Loucy (cell line): Measurements from ENCODE around the gene ANKRD39.

Source experiments
- H2AFZ ChIP-seq: fragments of 200-600 bp; sonication (generic); 2 replicates; pipeline ENCODE4 v1.6.0; 2016; ENCODE audit warnings: antibody characterized with exemption, mild to moderate bottlenecking, low read length, moderate library complexity
- H3F3A ChIP-seq: fragments of 200-600 bp; 2 replicates; pipeline ENCODE4 v1.6.0; 2016; ENCODE audit warnings: antibody characterized with exemption, low read depth, mild to moderate bottlenecking
- H3K27me3 ChIP-seq: fragments of 200-600 bp; sonication (generic); 2 replicates; pipeline ENCODE4 v1.6.1; 2014; ENCODE audit warnings: low read length, mild to moderate bottlenecking; ENCODE audit not compliant: insufficient read depth, poor library complexity, severe bottlenecking
- H3K36me3 ChIP-seq: fragments of 200-600 bp; sonication (generic); 2 replicates; pipeline ENCODE4 v1.6.1; 2016; ENCODE audit warnings: low read length; ENCODE audit not compliant: insufficient read depth
- H3K4me1 ChIP-seq: fragments of 200-600 bp; sonication (generic); 2 replicates; pipeline ENCODE4 v1.5.1; 2014; ENCODE audit warnings: low read length, mild to moderate bottlenecking; ENCODE audit not compliant: insufficient read depth, poor library complexity, severe bottlenecking
- H3K4me2 ChIP-seq: fragments of 200-600 bp; sonication (generic); 2 replicates; pipeline ENCODE4 v1.6.0; 2014; ENCODE audit warnings: antibody characterized with exemption, low read length, low read depth, mild to moderate bottlenecking; ENCODE audit not compliant: poor library complexity, severe bottlenecking
- H3K4me3 ChIP-seq: fragments of 200-600 bp; sonication (generic); 2 replicates; pipeline ENCODE4 v1.5.1; 2014; ENCODE audit warnings: low read length, mild to moderate bottlenecking, mixed read lengths; ENCODE audit not compliant: poor library complexity, severe bottlenecking
- H3K79me2 ChIP-seq: fragments of 200-600 bp; sonication (generic); 2 replicates; pipeline ENCODE4 v1.6.1; 2014; ENCODE audit warnings: low read length; ENCODE audit not compliant: insufficient read depth
- H3K9ac ChIP-seq: fragments of 200-600 bp; sonication (generic); 2 replicates; pipeline ENCODE4 v1.6.0; 2014; ENCODE audit warnings: mild to moderate bottlenecking, low read depth, low read length, moderate library complexity; ENCODE audit not compliant: poor library complexity, severe bottlenecking
- H3K9me2 ChIP-seq: fragments of 200-600 bp; sonication (generic); replicated peaks from 2 replicates; pipeline ENCODE4 v1.6.1; 2016; ENCODE audit warnings: low read depth, low read length, mixed read lengths
- H3K9me3 ChIP-seq: fragments of 200-600 bp; sonication (generic); 2 replicates; pipeline ENCODE4 v1.6.1; 2014; ENCODE audit warnings: mild to moderate bottlenecking, antibody characterized with exemption, low read length, low read depth; ENCODE audit not compliant: insufficient read depth
- H4K20me1 ChIP-seq: fragments of 200-600 bp; sonication (generic); 2 replicates; pipeline ENCODE4 v1.6.0; 2014; ENCODE audit warnings: antibody characterized with exemption, low read length, mild to moderate bottlenecking; ENCODE audit not compliant: insufficient read depth, poor library complexity, severe bottlenecking
- EZH2phosphoT487 ChIP-seq: fragments of 200-600 bp; IDR thresholded peaks from 2 replicates; pipeline ENCODE4 v1.6.1; 2018; ENCODE audit warnings: antibody characterized with exemption, mild to moderate bottlenecking, moderate library complexity, borderline replicate concordance
- TF ChIP-seq, protein P1 (sequence below): fragments of 200-600 bp; sonication (generic); conservative IDR thresholded peaks from 2 replicates; pipeline ENCODE4 v1.5.1; 2014; ENCODE audit warnings: mild to moderate bottlenecking, antibody characterized with exemption, low read length

ANKRD39 gene

DNA sequence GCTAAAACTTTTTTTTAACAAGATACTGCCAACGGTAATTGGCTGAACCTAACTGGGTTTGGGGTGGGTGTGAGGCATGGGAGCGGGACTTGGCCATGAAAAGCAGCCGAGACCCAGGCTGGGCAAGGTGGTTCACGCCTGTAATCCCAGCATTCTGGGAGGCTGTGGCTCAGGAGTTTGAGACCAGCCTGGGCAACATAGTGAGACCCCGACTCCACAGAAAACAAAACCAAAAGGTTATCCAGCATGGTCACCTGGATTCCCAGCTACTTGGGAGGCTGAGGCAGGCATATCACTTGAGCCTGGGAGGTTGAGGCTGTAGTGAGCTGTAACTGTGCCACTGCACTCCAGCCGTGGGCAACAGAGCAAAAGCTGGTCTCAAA is 23.1 kb upstream of the ANKRD39 start:
- no peaks in the 10 kb centered on the region for H4K20me1 ChIP-seq
- H3K36me3 ChIP-seq = no peaks in the 10 kb centered on the region
- H3F3A ChIP-seq = no peaks in the 10 kb centered on the region
- H3K4me3 ChIP-seq = no peak overlapping the region
- H3K9ac ChIP-seq = no peak overlapping the region
- H3K9me2 ChIP-seq = no peaks in the 10 kb centered on the region
- H3K4me2 ChIP-seq = no peak overlapping the region
- H2AFZ ChIP-seq = no peak overlapping the region
- no peak for TF ChIP-seq EZH2phosphoT487
- TF ChIP-seq, protein P1, sequence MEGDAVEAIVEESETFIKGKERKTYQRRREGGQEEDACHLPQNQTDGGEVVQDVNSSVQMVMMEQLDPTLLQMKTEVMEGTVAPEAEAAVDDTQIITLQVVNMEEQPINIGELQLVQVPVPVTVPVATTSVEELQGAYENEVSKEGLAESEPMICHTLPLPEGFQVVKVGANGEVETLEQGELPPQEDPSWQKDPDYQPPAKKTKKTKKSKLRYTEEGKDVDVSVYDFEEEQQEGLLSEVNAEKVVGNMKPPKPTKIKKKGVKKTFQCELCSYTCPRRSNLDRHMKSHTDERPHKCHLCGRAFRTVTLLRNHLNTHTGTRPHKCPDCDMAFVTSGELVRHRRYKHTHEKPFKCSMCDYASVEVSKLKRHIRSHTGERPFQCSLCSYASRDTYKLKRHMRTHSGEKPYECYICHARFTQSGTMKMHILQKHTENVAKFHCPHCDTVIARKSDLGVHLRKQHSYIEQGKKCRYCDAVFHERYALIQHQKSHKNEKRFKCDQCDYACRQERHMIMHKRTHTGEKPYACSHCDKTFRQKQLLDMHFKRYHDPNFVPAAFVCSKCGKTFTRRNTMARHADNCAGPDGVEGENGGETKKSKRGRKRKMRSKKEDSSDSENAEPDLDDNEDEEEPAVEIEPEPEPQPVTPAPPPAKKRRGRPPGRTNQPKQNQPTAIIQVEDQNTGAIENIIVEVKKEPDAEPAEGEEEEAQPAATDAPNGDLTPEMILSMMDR = no peak
- H3K79me2 ChIP-seq = no peaks in the 10 kb centered on the region
- H3K27me3 ChIP-seq = no peaks in the 10 kb centered on the region
- peaks cover 11% of the 10 kb centered on the region for H3K4me1 ChIP-seq
- no peaks in the 10 kb centered on the region for H3K9me3 ChIP-seq

DNA sequence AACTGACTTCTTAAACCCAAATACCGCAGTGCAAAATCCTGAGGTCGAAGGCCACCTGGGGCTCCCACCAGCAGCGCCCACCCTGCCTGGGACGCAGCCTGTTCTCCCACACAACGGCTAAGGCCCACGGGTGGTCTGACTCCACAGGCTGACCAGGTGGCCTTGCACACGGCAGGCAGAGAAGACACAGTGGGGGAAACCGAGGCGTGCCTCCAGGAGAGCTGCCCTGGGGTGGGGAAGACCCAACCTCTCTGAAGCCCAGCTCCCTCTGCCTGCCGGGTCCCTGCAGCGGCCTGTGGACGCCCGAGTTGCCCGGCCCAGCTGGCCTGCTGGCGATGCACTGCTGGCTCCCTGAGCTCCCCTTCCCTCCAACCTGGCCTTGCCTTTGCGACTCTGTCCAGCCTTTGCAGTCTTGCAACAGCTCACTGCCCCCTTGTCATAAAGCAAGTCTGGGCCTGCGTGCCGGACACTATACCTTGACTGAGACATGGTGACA is 21.8 kb upstream of the ANKRD39 start:
- no peaks in the 10 kb centered on the region for H3K9me2 ChIP-seq
- H4K20me1 ChIP-seq = no peaks in the 10 kb centered on the region
- no peaks in the 10 kb centered on the region for H3K27me3 ChIP-seq
- no peaks in the 10 kb centered on the region for H3K36me3 ChIP-seq
- peaks cover 17% of the 10 kb centered on the region for H3K4me1 ChIP-seq
- no peaks in the 10 kb centered on the region for H3K79me2 ChIP-seq
- H3K9me3 ChIP-seq = no peaks in the 10 kb centered on the region
- H3F3A ChIP-seq = no peaks in the 10 kb centered on the region; the same call in 1 of the 2 replicates
- H3K4me2 ChIP-seq = no peak overlapping the region
- TF ChIP-seq, protein P1 = no peak
- TF ChIP-seq EZH2phosphoT487 = no peak
- no peak overlapping the region for H3K9ac ChIP-seq
- no peak overlapping the region for H3K4me3 ChIP-seq
- no peak overlapping the region for H2AFZ ChIP-seq

DNA sequence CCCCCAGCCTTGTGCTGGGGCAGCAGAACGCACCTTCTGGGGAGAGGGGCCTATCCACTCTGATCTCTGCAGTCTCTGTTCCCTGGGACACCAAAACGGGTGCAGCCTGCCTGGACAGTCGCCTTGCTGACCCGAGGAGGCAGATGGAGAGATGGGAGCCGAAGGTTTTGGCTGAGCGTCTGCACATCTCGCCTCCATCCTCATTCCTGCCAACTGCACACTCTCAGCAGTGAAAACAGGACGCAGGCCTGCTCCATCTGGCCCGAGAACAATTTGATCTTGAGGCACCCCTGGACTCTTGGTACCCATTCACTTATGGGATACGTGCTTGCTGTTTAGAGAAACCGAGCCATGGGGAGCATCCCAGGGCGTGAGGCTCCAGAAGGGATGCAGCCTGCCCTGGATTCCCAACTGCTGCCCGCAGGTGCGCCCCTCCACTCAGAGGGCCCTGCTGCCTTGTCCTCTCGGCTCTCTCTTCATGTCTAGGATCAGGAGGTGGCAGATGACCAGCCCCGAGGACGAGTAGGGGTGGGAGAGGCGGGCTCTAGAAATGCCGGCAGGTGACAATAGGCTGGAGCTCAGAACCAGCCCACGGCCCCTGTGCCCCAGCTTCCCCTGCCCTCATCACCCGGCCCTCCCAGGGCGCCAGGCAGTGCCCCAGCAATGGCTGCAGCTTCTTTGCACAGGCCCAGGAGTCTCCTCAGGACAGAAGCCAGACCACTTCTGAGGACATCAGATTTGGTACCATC is 21.2 kb upstream of the ANKRD39 start:
- Histone ChIP-seq H3K27me3 (no peaks in the 10 kb centered on the region), H3K4me2 (no peak overlapping the region), H3K9me3 (no peaks in the 10 kb centered on the region), H3K4me3 (no peak overlapping the region), H4K20me1 (no peaks in the 10 kb centered on the region), H3K9ac (no peak overlapping the region), H3K4me1 (peaks cover 17% of the 10 kb centered on the region), H3F3A (no peaks in the 10 kb centered on the region; the same call in 1 of the 2 replicates), H2AFZ (no peak overlapping the region), H3K9me2 (no peaks in the 10 kb centered on the region), H3K79me2 (no peaks in the 10 kb centered on the region), H3K36me3 (no peaks in the 10 kb centered on the region)
- TF ChIP-seq EZH2phosphoT487 = no peak
- TF ChIP-seq, protein P1 = no peak
